UCSD-AML1 (cell line): ENCODE measurements around the gene TRUB1.

Experiments
- DNase-seq: peaks from one replicate; lab custom pipeline; 2025; ENCODE audit not compliant: unreplicated experiment; lab: John Stamatoyannopoulos, UW

Gene TRUB1

DNA sequence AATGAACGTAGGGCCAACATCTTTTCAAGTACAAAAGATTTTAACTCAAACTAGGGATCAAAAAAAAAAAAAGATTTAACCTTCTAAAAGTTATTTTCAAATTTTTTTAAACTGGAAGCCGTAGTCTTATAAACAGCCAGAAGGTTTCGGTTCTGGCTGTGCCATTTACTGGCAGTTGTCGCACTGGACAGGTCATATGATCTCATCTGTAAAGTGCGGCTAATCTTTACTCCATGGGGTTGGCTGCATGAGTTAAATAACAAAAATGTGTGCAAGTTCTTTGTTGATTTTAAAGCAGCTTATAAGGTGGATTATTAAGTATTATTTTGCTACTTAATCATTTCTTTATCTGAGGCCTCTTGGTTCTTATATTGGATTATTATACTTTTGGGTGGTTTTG, 36.6 kb downstream of the TRUB1 start:
- DNase-seq: no peak

DNA sequence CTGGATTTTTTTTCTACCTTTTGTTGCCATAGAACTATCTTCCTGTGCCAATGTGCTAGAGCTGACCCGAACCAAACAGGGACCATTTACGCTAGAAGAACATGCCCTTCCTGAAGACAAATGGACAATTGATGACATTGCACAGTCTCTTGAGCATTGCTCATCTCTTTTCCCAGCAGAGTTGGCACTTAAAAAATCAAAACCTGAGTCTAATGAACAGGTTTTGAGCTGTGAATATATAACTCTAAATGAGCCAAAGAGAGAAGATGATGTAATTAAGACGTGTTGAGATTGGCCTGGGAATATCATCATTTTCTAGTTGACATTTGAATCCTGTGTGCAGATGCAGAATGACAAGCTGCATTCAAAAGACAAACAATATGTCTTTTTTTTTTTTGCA, 37.1 kb downstream of the TRUB1 start:
- DNase-seq: no peak

DNA sequence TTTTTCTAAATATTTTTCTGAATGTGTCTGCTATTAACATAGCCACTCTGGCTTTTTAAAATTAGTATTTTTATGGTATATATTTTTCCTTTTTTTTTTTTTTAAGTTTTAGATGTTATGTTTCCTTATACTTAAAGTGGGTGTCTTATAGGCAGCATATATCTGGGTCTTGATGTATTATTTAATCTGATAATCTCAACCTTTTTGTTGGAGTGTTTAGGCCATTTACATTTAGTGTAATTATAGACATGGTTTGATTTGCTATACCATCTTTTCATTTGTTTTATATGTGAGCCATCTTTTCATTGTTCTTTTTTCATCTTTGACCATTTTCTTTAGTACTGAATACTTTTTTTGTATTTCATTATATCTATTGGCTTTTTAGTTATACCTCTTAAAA, 45.0 kb downstream of the TRUB1 start:
- DNase-seq: no peak

DNA sequence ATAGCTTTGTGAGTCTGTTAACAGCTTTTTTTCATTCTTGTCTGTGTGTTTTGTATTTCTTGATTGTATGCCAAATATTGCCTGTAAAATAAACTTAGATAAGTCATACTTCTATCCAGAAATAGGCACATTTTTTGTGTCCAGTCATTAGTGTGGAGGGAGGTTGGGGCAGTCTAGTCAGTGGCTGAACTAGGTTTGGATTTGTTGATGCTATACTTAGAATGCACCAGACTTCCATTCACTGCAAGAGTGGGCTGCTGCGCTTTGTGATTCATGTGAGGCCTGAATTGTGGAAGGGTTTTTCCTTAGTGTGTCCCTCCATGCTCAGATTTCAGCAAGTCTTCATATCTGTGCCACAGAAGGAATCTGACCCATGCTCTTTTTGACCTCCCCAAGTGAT, 50.0 kb downstream of the TRUB1 start:
- DNase-seq: no peak

DNA sequence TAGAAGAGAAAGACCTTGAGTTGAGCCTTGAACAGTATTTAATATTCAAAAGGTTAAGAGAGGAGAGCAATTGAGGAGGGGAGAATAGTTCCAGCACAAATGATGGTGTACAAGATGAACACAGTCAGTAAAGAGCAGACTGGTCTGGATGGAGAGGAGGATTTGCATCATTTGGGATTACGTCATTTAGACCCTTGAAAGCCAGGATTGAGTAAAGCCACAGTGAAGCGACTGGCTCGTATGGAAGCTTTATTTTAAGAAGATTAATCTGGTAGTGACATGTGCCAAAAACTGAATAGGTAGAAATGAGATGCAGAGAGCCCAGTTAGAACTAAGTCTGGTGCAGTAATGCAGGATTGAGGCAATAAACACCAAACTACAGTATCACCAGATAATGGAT, 52.6 kb downstream of the TRUB1 start:
- DNase-seq: no peak

DNA sequence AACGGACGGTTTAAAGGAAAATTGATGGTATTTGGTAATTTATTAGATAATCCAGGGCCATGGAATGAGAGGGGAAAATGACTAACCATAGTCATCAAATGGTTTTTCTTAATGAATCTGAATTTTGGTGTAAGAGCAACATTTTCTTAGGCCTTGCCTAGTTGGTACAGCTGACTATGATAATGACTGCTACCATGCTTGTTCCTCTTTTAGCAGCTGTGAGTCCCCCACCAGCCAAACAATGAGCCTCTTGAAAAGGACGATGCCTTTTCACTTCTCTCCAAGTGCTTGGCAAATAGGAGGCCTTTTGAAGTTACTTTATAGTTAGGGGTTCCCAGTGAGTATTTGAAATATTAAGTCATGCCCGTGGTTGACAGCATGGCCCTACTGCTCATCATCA, 53.0 kb downstream of the TRUB1 start:
- no peak for DNase-seq

DNA sequence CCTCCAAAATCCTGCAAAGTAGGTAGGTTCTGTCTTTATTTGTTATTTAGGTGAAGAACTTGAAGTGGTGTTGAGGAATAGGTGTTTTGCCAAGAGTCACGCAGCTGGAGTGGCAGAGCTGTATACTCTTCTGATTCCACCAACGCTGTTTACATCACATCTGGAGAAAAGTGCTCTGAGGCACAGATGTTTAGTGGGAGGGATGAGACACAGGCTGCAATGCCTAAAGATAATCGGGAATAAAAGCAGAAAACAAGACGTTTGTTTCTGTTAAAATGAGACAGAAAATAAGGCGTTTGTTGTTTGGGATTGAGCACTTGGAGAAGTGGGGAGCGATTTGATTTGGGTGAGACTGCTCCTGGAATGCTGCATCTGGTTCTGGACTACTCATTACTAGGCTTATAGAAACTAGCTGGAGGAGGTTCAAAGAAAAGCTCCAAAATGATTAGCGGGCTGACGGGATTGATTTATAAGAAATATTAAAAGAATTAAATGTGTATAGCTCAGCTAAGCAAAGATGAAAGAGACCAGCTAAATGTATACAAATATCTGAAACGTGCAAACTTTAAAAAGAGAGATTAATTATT, 54.3 kb downstream of the TRUB1 start:
- no peak for DNase-seq

DNA sequence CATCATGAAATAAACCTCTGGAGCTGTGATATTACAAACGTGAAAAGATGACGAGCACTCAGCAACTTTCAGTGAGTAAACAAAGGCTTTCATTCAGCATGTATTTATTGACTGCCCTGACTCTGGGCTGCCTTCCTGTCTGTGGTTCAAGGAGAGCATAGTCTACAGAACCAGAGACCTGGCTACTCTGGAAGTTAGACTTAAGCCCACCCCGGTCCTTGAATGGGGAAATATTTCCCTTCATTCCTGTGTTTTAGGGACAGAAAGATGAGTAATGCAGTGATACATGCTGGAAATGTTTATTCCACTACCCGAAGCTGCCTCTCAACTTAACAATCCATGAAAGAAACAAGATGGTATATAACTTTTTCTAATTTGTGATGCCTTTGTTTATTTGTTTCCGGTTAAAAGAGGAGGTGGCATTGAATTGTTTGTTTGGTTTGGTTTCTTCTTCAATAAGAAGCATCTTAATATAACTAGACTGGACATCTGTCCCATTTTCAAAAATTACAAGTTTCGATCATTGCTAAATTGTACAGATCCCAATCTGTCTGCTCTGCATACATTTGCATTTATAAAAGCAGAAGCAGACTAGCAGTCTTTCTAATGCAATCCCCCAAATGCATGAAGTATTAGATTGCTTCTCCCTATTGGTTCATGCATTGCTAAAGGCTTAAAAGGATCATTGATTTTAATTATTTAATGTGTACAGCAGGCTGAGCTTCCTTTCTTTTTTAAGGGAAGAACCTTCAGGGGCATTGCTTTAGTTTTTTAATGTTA, 57.7 kb downstream of the TRUB1 start:
- no peak for DNase-seq

DNA sequence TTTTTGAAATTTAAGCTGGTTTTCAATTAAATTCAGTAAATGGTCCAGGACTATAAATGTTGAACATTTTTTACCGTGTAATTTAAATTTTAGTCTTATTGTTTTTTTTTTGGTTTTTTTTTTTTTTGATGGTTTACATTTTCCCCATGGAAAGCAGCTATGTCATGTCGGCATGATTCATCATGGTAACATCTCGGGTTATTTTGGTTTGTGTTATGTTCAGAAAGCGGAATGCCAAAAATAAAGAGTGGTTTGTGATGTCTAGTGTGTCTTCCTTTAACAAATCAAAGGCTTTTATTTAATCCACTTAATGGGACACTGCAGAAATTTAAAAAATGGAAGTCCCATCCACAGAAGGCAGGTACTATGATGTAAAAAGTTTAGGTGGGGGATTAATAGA, 58.5 kb downstream of the TRUB1 start:
- DNase-seq: no peak

DNA sequence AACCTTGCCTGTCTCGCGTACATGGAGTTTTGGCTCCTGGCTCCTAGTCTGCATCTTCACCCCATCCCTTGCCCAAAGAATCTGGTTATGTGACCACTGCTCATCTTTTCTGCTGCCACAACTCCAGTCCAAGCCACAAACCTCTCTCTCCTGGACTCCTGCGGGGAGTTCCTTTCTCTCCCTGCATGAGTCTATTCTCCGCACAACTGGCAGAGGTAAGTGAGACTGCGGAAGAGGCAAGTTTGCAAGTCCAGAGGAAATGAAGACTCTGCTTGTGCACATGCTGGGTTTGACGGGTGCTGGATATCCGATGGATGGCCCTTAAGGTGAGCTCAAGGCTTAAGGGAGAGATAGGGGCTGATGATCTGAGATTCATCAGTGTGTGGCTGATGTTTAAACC, 61.0 kb downstream of the TRUB1 start:
- no peak for DNase-seq

DNA sequence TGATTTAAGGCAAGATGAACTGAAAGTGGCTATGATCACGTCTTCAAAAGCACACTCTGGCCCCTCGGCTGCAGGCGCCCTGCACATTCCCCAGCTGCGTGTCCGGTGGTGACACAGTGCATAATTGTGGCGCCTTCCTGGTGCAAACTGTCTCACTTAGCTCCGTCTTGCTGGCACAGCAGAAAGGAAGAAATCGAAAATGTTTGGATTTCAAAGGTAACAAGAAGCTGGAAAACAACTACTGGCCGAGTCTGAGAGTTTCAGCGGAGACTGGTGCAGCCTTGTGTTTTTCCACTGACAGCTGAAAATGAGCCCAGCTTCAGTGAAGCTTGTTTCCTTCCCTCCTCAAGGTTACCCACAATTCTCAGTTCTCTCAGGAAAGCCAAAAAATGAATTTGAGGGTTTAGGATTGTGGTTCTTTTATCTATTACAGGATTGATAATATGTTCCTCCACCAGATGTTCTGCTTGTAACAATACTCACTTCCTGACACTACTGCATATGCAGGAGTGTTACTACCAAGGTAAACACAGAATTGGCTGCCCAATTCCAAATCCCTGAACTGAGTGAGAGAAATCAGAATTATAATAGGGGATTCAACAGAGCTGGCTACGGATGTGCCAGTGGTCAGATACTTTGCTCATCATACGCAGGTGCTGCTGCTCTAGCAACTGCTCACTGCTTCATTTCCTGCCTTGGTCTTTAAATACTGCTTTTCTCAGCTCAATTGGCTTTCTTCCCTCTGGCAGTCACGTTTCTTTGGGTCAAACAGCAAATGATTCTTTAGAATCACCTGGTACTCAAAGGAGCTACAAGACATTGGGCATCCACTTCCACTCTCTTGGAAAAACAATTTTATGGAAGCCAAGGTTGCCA, 63.7 kb downstream of the TRUB1 start:
- no peak for DNase-seq

DNA sequence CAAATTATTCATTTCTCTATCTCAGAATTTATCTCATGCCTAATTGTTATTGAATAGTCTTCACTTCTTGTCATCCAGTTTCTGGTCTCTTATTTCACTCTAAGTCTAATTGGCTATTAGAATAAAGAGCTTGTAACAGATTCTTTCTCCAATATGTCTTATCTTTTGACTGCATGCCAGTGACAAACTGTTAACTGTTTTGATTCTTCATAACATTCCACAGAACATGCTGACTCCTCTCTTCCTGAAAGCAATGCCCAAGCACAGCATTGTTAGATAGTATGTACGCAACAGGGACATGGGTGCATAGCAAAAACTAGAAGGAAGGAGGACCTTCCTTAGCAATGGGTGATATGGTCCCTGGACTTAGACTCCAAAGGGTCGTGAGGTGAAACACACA, 65.4 kb downstream of the TRUB1 start:
- DNase-seq: no peak

DNA sequence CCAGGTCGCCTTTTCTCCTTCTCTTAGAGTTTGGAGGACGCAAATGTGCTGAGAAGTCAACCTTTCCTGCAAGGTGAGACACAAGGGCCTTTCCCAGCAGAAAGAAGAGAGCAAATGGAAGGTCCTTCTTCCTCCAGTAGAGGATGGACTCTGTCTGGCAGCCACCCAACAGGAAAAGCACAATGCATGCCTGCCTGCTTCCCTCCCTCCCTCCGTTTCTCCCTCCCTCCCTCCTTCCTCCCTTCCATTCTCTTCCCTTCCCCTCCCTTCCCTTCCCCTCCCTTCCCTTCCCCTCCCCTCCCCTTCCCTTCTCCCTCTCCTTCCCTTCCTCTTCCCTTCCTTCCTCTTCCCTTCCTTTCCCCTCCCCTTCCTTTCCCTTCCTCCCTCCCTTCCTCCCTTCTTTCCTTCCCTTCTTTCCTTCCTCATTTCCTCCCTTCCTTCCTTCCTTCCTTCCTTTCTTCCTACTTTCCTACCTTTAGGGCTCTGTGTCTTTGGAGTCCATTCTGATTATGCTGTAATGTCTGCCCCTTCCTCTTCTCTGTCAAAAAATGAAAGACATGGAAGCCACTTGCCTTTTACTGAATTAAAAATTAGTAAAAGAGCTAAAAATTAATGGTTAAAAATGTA, 66.4 kb downstream of the TRUB1 start:
- no peak for DNase-seq

DNA sequence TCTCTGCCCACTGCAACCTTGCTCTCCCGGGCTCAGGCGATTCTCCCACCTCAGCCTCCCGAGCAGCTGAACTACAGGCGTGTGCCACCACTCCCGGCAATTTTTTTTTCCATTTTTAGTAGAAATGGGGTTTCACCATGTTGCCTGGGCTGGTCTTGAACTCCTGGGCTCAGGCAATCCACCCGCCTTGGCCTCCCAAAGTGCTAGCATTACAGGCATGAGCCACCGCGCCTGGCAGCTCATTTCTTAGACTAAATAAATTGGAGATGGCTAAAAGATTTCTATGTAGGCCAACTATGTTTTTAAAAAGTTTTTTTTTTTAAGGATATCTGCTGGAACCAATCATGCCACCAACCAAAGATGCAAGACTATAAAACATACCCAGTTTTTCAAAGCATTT, 67.8 kb downstream of the TRUB1 start:
- no peak for DNase-seq

DNA sequence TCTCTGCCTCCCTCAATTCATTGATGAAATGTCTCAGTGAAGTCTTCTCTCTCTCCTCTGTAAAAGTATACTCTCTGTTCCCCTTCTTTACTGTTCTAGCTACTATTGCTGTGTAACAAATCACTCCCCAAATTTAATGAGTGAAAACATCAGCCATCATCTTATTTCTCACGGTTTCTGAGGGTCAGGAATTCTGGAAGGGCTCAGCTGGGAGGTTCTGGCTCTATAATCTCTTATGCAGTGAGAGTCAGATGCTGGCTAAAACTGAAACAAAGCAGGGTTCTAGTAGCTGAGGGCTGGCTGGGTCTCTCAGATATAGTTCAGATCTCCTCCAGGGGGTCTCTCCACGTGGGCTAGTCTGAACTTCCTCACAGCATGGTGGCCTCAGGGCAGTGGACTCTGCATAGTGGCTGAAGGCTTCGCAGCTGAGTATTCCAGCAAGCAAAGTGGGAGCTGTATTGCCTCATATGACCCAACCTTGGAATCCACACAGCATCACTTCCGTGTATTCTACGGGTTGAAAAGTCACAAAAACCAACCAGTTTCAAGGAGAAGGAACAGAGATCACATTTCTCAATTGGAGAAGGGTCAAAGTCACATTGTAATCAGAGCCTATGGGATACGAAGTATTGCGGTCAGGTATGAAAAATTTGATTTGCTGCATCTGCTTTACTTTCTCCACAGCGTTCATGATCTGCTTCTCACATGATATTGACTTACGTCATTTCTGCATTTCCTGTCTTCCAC, 80.4 kb downstream of the TRUB1 start:
- no peak for DNase-seq

DNA sequence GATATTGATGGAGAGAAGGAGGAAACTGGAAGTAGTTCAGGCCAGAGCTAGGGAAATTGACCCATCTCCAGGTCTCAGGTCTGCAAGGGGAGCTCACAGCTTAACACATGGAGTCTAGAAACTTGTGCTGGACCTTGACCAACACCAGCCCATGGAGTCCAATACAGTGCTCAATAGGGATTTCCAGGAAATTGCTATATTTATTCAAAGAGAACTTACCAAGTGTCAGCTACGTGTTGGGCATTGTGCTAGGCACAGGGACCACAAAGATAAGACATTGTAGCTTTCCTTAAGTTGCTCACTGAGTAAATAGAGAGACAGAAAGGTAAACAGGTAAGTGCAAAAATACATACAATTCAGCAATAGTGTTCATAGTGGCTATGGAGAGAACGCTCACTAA, 82.5 kb downstream of the TRUB1 start:
- DNase-seq: no peak

DNA sequence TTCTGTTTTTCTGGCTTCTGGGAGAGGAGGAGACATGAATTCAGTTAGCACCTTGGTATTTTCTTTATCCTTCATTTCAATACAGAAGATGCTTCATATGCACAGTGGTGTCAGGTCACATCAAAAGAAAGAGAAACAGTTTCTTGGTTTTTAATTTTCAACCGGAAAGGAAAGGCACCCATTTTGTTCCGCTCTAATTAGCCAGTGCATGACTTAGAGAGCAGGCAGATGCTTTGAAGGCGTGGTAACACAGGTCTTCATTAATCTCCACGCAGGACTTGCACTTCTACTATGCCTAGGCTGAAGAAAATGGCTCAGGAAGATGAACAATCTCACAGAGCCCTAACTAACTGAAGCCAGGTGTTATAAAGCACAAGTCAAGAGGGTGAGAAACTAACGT, 84.7 kb downstream of the TRUB1 start:
- no peak for DNase-seq

DNA sequence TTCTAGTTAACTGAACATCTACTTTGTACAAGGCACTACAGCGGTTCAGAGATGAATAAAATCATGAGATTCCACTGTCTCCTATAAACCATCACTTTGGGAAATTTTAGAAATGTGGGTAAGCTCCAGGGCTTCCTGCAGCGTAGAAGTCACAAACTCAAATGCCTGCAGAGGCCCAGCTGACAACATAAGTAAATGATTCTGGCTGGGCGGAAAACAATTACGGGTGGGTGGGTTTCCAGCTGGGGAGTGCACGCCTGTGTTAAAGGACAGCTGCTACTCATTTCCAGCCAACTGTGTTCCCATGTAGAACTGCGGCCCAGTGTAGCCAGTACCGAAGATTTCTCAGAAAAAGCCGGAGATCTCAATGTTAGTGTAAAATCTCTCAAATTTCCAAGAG, 85.7 kb downstream of the TRUB1 start:
- DNase-seq: no peak

DNA sequence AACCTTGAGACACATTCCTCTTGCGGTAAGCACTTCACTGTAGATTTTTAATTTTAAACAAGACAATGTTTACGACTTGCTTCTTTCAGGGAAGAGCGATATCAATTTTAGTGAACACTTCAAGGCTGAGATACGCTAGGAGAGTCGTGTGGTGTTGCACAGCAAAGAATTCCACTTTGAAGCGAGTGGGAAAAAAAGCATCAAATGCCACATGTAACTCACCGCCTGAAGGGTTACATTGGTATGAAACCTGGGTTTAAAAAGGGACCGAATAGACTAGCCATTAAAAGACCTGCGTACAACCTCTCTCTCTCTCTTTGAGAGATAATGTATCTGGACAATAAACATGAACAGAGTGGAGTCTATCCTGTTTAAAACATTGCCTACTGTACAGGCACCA, 86.4 kb downstream of the TRUB1 start:
- DNase-seq: no peak

DNA sequence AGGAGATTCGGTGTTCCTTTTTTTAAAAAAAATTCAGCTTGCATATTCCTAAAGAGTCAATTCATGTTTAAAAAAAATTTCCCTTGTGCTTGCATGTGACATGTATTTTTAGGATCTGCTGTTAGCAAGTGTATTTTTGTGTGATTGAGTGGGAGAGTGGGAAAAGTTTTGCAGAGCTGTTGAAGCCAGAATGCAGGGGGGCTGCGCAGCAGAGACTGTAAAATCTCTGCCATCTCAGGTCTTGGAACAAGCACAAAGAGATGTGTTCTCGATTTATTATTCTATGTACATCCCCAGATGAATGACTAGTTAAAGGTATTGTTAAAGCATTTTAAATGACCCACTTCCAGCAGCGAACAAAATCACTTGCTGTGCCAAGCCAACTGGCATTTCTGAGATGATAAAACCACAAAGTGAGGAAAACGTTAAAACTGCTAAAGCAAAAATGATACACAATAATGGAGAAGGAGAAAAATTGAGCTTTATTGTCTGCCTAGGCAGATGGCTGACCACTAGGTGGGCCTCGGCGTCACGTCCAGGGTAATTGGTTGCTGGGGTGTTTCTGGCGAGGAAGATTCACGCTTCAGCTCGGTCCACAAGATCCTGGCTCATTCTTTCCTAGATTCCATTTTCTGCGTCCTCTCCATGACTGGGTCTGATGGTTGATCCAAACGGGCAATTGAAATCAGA, 88.2 kb downstream of the TRUB1 start:
- no peak for DNase-seq
